Testis (tissue), 3 donors: ENCODE measurements around the gene NELL2. TPM values are rescaled to one million over a fixed set of nuclear protein-coding genes. Genes with fewer than 3 reads are reported as not detected.
"Not testable (repeated sequence)": the region's sequence is repeated elsewhere in the genome, so short reads cannot be mapped to it uniquely, and the experiment has no call there.

Source experiments
- DNase-seq: peaks from one replicate; pipeline ENCODE4 v3.0.0-alpha.2; 2019
- H3K27ac ChIP-seq, 2 donors: fragments of 200-600 bp; sonication (generic); one replicate each; pipeline ENCODE4 v1.5.1; 2019
- H3K27me3 ChIP-seq: fragments of 200-600 bp; sonication (generic); one replicate; pipeline ENCODE4 v1.5.1; 2019
- H3K36me3 ChIP-seq: fragments of 200-600 bp; sonication (generic); one replicate; pipeline ENCODE4 v1.5.1; 2017; ENCODE audit warnings: low read depth; ENCODE audit errors: missing control alignments
- H3K4me1 ChIP-seq: fragments of 200-600 bp; sonication (generic); one replicate; pipeline ENCODE4 v1.5.1; 2019
- H3K4me3 ChIP-seq, 2 donors: fragments of 200-600 bp; sonication (generic); one replicate each; pipeline ENCODE4 v1.5.1; 2017 to 2019
- H3K9me3 ChIP-seq: fragments of 200-600 bp; sonication (generic); one replicate; pipeline ENCODE4 v1.5.1; 2017
- POLR2A ChIP-seq: fragments of 450-650 bp; IDR thresholded peaks from one replicate; pipeline ENCODE4 v1.6.1; 2017; ENCODE audit warnings: antibody characterized with exemption, mild to moderate bottlenecking, moderate library complexity
- WGBS, 2 donors: methylation state at CpG; one replicate each; pipeline ENCODE4 v1.1.5; 2018; 5-methylcytosine and 5-hydroxymethylcytosine counted together
- intact Hi-C: fragments of 100-400 bp; cut with DNase I; formaldehyde crosslinking; loops from one replicate; pipeline ENCODE4 v1.15.1; 2023; ENCODE audit warnings: low total_unique reads
- polyA plus RNA-seq: library from polyadenylated mRNA; stranded (reverse); fragments of 350-450 nt; fragmentation: Illumina TruSeq; extraction: RNeasy Lipid Tissue Mini Kit (QIAGEN cat#74804); gene quantifications from one replicate; pipeline ENCODE4 v1.2.3, GENCODE V29; 2014; ENCODE audit warnings: low read depth, low replicate concordance; ENCODE audit not compliant: insufficient read depth
- total RNA-seq, 2 donors: library from RNA; depleted of rRNA; stranded (reverse); fragments of >200 nt; gene quantifications; one replicate each; pipeline ENCODE4 v1.2.3, GENCODE V29; 2016
- TF ChIP-seq, protein P1 (sequence below), 3 experiments: fragments of 450-650 bp in 2 of 3; fragments of 200-600 bp in 1 of 3; sonication (generic) in 1 of 3; IDR thresholded peaks; one replicate each; pipeline ENCODE4 v1.5.1; 2016 to 2019; ENCODE audit warnings: antibody characterized with exemption in 3 of 3, mild to moderate bottlenecking in 2 of 3, moderate library complexity in 1 of 3

The NELL2 gene
- total and polyA plus RNA-seq, 3 donors from 2014 or later = 4.2 to 10.6 (median 9.0) TPM

DNA sequence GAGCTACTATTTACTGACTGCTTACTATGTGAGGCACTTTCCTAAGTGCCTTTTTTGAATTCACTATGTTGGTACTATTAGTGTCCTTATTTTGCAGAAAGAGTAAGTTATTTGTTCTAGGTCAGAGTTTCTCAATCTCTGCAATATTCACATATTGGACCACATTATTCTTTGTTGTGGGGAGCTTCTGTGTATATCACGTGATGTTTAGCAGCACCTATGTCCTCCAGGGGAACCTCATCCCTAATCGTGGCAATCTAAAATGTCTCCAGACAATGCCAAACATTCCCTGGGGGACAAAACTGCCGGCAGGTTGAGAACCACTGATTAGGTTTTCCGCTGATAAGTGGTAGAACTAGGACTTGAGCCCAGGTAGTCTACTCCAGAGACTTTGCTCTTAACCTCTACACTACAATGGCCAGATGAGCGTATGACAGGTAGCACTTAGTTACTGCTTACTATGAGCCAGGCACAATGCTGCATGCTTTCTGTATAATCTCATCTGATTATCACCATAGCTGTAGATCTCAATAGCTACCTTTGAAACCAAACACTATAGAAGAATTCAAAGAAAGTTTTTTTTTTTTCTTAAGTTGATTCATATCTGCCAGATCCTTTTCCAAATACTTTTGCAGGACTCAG lies 38.9 kb downstream of the NELL2 start:
- Histone ChIP-seq H3K36me3 (no peaks in the 10 kb centered on the region), H3K4me1 (no peaks in the 10 kb centered on the region), H3K4me3 (no peak overlapping the region), H3K27ac (no peak overlapping the region), H3K27me3 (no peaks in the 10 kb centered on the region), H3K9me3 (no peaks in the 10 kb centered on the region)
- intact Hi-C loops = no loop called here
- WGBS, 2 donors = 72 to 84% methylated on average over 5 of the region's 5 CpGs
- TF ChIP-seq, protein P1, sequence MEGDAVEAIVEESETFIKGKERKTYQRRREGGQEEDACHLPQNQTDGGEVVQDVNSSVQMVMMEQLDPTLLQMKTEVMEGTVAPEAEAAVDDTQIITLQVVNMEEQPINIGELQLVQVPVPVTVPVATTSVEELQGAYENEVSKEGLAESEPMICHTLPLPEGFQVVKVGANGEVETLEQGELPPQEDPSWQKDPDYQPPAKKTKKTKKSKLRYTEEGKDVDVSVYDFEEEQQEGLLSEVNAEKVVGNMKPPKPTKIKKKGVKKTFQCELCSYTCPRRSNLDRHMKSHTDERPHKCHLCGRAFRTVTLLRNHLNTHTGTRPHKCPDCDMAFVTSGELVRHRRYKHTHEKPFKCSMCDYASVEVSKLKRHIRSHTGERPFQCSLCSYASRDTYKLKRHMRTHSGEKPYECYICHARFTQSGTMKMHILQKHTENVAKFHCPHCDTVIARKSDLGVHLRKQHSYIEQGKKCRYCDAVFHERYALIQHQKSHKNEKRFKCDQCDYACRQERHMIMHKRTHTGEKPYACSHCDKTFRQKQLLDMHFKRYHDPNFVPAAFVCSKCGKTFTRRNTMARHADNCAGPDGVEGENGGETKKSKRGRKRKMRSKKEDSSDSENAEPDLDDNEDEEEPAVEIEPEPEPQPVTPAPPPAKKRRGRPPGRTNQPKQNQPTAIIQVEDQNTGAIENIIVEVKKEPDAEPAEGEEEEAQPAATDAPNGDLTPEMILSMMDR (IDR thresholded peaks at IDR 0.05) = no peak
- TF ChIP-seq POLR2A = no peak
- no peak for DNase-seq

- Histone ChIP-seq H3K4me1 (no peaks in the 10 kb centered on the region), H3K4me3 (no peak overlapping the region), H3K36me3 (no peaks in the 10 kb centered on the region), H3K27ac (no peak overlapping the region), H3K9me3 (no peaks in the 10 kb centered on the region), H3K27me3 (no peaks in the 10 kb centered on the region)
- WGBS, 2 donors = 52 to 66% methylated on average over 5 of the region's 5 CpGs
- TF ChIP-seq POLR2A = no peak
- TF ChIP-seq, protein P1 (IDR thresholded peaks at IDR 0.05) = no peak
- intact Hi-C loops = no loop called here
- DNase-seq = no peak
These were observed 40.3 kb downstream of the NELL2 start for GRCh38 chr12:44835641-44836379.

- DNase-seq, H3K36me3 ChIP-seq, H3K4me1 ChIP-seq, H3K4me3 ChIP-seq, H3K27ac ChIP-seq, H3K27me3 ChIP-seq, H3K9me3 ChIP-seq, intact Hi-C loops: not testable (repeated sequence)
- WGBS, 2 donors = 88 to 93% methylated on average over 7 of the region's 7 CpGs
These were observed 41.1 kb downstream of the NELL2 start for GRCh38 chr12:44834996-44835395.

GRCh38 chr12:44833561-44833960 lies 42.6 kb downstream of the NELL2 start:
- 52 to 66% methylated on average over 5 of the region's 5 CpGs for WGBS, 2 donors
- intact Hi-C loops = no loop called here
- no peak overlapping the region for H3K27ac ChIP-seq
- DNase-seq = no peak
- no peaks in the 10 kb centered on the region for H3K36me3 ChIP-seq
- H3K4me1 ChIP-seq = no peaks in the 10 kb centered on the region
- H3K4me3 ChIP-seq = no peak overlapping the region
- H3K9me3 ChIP-seq = no peaks in the 10 kb centered on the region
- no peaks in the 10 kb centered on the region for H3K27me3 ChIP-seq
- TF ChIP-seq POLR2A = no peak
- TF ChIP-seq, protein P1 (IDR thresholded peaks at IDR 0.05) = no peak

GRCh38 chr12:44830566-44831055 lies 45.5 kb downstream of the NELL2 start:
- no peak overlapping the region for H3K27ac ChIP-seq
- TF ChIP-seq, protein P1 (IDR thresholded peaks at IDR 0.05) = no peak
- TF ChIP-seq POLR2A = no peak
- no peaks in the 10 kb centered on the region for H3K4me1 ChIP-seq
- no peak for DNase-seq
- WGBS, 2 donors = 71 to 74% methylated on average over 1 of the region's 1 CpG
- no peaks in the 10 kb centered on the region for H3K36me3 ChIP-seq
- no peaks in the 10 kb centered on the region for H3K9me3 ChIP-seq
- intact Hi-C loops = no loop called here
- no peak overlapping the region for H3K4me3 ChIP-seq
- H3K27me3 ChIP-seq = no peaks in the 10 kb centered on the region
